Mucosa of stomach (tissue), 1 donor: ENCODE data around the gene MAP2K3.
"Not testable (repeated sequence)": the region's sequence is repeated elsewhere in the genome, so short reads cannot be mapped to it uniquely, and the experiment has no call there.

Source experiments
- H3K27me3 ChIP-seq: one replicate; pipeline ENCODE4 v1.7.0; 2013; ENCODE audit warnings: mild to moderate bottlenecking, low read length; ENCODE audit not compliant: control insufficient read depth, insufficient read depth
- H3K36me3 ChIP-seq: one replicate; pipeline ENCODE4 v1.7.0; 2013; ENCODE audit warnings: low read length; ENCODE audit not compliant: control insufficient read depth, insufficient read depth
- H3K4me1 ChIP-seq: one replicate; pipeline ENCODE4 v1.7.0; 2013; ENCODE audit warnings: mild to moderate bottlenecking, low read length; ENCODE audit not compliant: control insufficient read depth, insufficient read depth
- H3K4me3 ChIP-seq: one replicate; pipeline ENCODE4 v1.7.0; 2013; ENCODE audit warnings: low read length
- H3K9ac ChIP-seq: one replicate; pipeline ENCODE4 v1.7.0; 2013; ENCODE audit warnings: mild to moderate bottlenecking, low read length, moderate library complexity
- H3K9me3 ChIP-seq: one replicate; pipeline ENCODE4 v1.7.0; 2013; ENCODE audit warnings: mild to moderate bottlenecking, low read length, moderate library complexity; ENCODE audit not compliant: control insufficient read depth
- donor health status: Pancreatic carcinoma.

Gene MAP2K3

GRCh38 chr17:21303441-21304065 lies 19.0 kb downstream of the MAP2K3 start:
- Histone ChIP-seq H3K9ac (no peak overlapping the region), H3K4me1 (no peaks in the 10 kb centered on the region), H3K27me3 (no peaks in the 10 kb centered on the region), H3K9me3 (no peaks in the 10 kb centered on the region), H3K4me3 (no peak overlapping the region), H3K36me3 (peaks cover 15% of the 10 kb centered on the region)

- Histone ChIP-seq H3K27me3 (no peaks in the 10 kb centered on the region), H3K9ac (no peak overlapping the region), H3K9me3 (no peaks in the 10 kb centered on the region), H3K4me1 (no peaks in the 10 kb centered on the region), H3K36me3 (peaks cover 15% of the 10 kb centered on the region), H3K4me3 (no peak overlapping the region)
Observed at GRCh38 chr17:21304091-21304490, 19.6 kb downstream of the MAP2K3 start.

- not testable (repeated sequence) for H3K4me3 ChIP-seq, H3K9ac ChIP-seq, H3K4me1 ChIP-seq, H3K9me3 ChIP-seq, H3K27me3 ChIP-seq
- H3K36me3 ChIP-seq: peaks cover 15% of the 10 kb centered on the region
Observed at GRCh38 chr17:21304551-21305151, 20.1 kb downstream of the MAP2K3 start.

GRCh38 chr17:21305431-21306180 lies 21.1 kb downstream of the MAP2K3 start:
- not testable (repeated sequence) for H3K9ac ChIP-seq, H3K4me3 ChIP-seq, H3K4me1 ChIP-seq, H3K27me3 ChIP-seq, H3K9me3 ChIP-seq, H3K36me3 ChIP-seq

GRCh38 chr17:21306611-21307272 lies 22.2 kb downstream of the MAP2K3 start:
- not testable (repeated sequence) for H3K27me3 ChIP-seq, H3K9ac ChIP-seq, H3K4me1 ChIP-seq, H3K4me3 ChIP-seq, H3K36me3 ChIP-seq, H3K9me3 ChIP-seq

GRCh38 chr17:21307273-21307625 lies 22.7 kb downstream of the MAP2K3 start:
- not testable (repeated sequence) for H3K36me3 ChIP-seq, H3K4me1 ChIP-seq, H3K9ac ChIP-seq, H3K4me3 ChIP-seq, H3K27me3 ChIP-seq, H3K9me3 ChIP-seq

- H3K4me3 ChIP-seq, H3K4me1 ChIP-seq, H3K27me3 ChIP-seq, H3K36me3 ChIP-seq, H3K9me3 ChIP-seq, H3K9ac ChIP-seq: not testable (repeated sequence)
Observed at GRCh38 chr17:21308931-21309381, 24.4 kb downstream of the MAP2K3 start.

GRCh38 chr17:21310061-21310765 lies 25.7 kb downstream of the MAP2K3 start:
- H3K27me3 ChIP-seq, H3K4me1 ChIP-seq, H3K4me3 ChIP-seq, H3K9ac ChIP-seq, H3K36me3 ChIP-seq, H3K9me3 ChIP-seq: not testable (repeated sequence)

- H3K9me3 ChIP-seq, H3K4me3 ChIP-seq, H3K9ac ChIP-seq, H3K36me3 ChIP-seq, H3K27me3 ChIP-seq, H3K4me1 ChIP-seq: not testable (repeated sequence)
Observed at GRCh38 chr17:21310766-21311602, 26.5 kb downstream of the MAP2K3 start.

GRCh38 chr17:21313320-21313719 lies 28.8 kb downstream of the MAP2K3 start:
- Histone ChIP-seq H3K9me3 (no peaks in the 10 kb centered on the region), H3K4me1 (peaks cover 7% of the 10 kb centered on the region), H3K4me3 (no peak overlapping the region), H3K9ac (no peak overlapping the region), H3K27me3 (no peaks in the 10 kb centered on the region), H3K36me3 (no peaks in the 10 kb centered on the region)

- H3K4me3 ChIP-seq, H3K36me3 ChIP-seq, H3K4me1 ChIP-seq, H3K9ac ChIP-seq, H3K27me3 ChIP-seq, H3K9me3 ChIP-seq: not testable (repeated sequence)
Observed at GRCh38 chr17:21313761-21314160, 29.2 kb downstream of the MAP2K3 start.
